ENCODE data around the gene JMJD6. TPM values are rescaled to one million over a fixed set of nuclear protein-coding genes. Genes with fewer than 3 reads are reported as not detected.

Gene JMJD6
- total RNA-seq, 1 experiment from 2014 or later: 60.0 TPM

GRCh38 chr17:76679239-76679638, 47.2 kb downstream of the JMJD6 start:
- in situ Hi-C loops (cut with HindIII; ENCODE audit: low pct_unique_long_range_greater_than_20kb, low sequenced_read_pairs) (no loop called here), intact Hi-C loops (cut with micrococcal nuclease; ENCODE audit: unreplicated experiment) (no loop called here)
- POLR2A ChIA-PET: no interaction called here
- no peaks in the 10 kb centered on the region for H3K27me3 ChIP-seq (ENCODE audit: control insufficient read depth, insufficient read depth, low read length)
- TF ChIP-seq REST (IDR thresholded peaks at IDR 0.05; ENCODE audit: insufficient read depth in 1 of 2, low read depth in 2 of 2, low read length in 1 of 2): no peak
- TF ChIP-seq SIN3A (IDR thresholded peaks at IDR 0.05; ENCODE audit: borderline replicate concordance, insufficient read depth, low read depth, low read length): no peak
- no peak for TF ChIP-seq TCF7L2 (IDR thresholded peaks at IDR 0.05; ENCODE audit: low read depth, low read length)
- no peak for TF ChIP-seq POLR2AphosphoS5 (IDR thresholded peaks at IDR 0.05; ENCODE audit: low read depth, low read length)
- no TSS peak for BruUV-seq (replicated peaks)
- CTCF ChIA-PET: no interaction called here
- no peak for DNase-seq (ENCODE audit: low read depth, low spot score)
- peaks cover 13% of the 10 kb centered on the region for H3K4me1 ChIP-seq (ENCODE audit: control insufficient read depth, insufficient read depth, low read length)
- ATAC-seq: no peak
- no peak overlapping the region for H3K4me3 ChIP-seq (ENCODE audit: low read depth in 2 of 2, low read length in 2 of 2)
- no peak overlapping the region for H3K27ac ChIP-seq (ENCODE audit: low read length)
- H3K9me3 ChIP-seq (ENCODE audit: control insufficient read depth, insufficient read depth, low read depth, low read length): no peaks in the 10 kb centered on the region
- H3K36me3 ChIP-seq (ENCODE audit: control insufficient read depth, insufficient read depth, low read length): no peaks in the 10 kb centered on the region

- Histone ChIP-seq H3K9me3 (ENCODE audit: control insufficient read depth, insufficient read depth, low read depth, low read length) (no peaks in the 10 kb centered on the region), H3K27ac (ENCODE audit: low read length) (no peak overlapping the region), H3K4me1 (ENCODE audit: control insufficient read depth, insufficient read depth, low read length) (peaks cover 13% of the 10 kb centered on the region), H3K27me3 (ENCODE audit: control insufficient read depth, insufficient read depth, low read length) (no peaks in the 10 kb centered on the region), H3K4me3 (ENCODE audit: low read depth in 2 of 2, low read length in 2 of 2) (no peak overlapping the region), H3K36me3 (ENCODE audit: control insufficient read depth, insufficient read depth, low read length) (no peaks in the 10 kb centered on the region)
- no peak for ATAC-seq
- ChIA-PET CTCF (no interaction called here), POLR2A (no interaction called here)
- BruUV-seq (replicated peaks): no TSS peak
- in situ Hi-C loops (cut with HindIII; ENCODE audit: low pct_unique_long_range_greater_than_20kb, low sequenced_read_pairs): no loop called here
- no peak for DNase-seq (ENCODE audit: low read depth, low spot score)
- TF ChIP-seq SIN3A (IDR thresholded peaks at IDR 0.05; ENCODE audit: borderline replicate concordance, insufficient read depth, low read depth, low read length) (no peak), POLR2AphosphoS5 (IDR thresholded peaks at IDR 0.05; ENCODE audit: low read depth, low read length) (no peak)
- intact Hi-C loops (cut with micrococcal nuclease; ENCODE audit: unreplicated experiment): no loop called here
These were observed 48.1 kb downstream of the JMJD6 start for GRCh38 chr17:76678330-76678729.

- POLR2A ChIA-PET: no interaction called here
- intact Hi-C loops (cut with micrococcal nuclease; ENCODE audit: unreplicated experiment) (no loop called here), in situ Hi-C loops (cut with HindIII; ENCODE audit: low pct_unique_long_range_greater_than_20kb, low sequenced_read_pairs) (no loop called here)
- CTCF ChIA-PET: no interaction called here
- Histone ChIP-seq H3K27ac (ENCODE audit: low read length) (no peak overlapping the region), H3K9me3 (ENCODE audit: control insufficient read depth, insufficient read depth, low read depth, low read length) (no peaks in the 10 kb centered on the region), H3K4me3 (ENCODE audit: low read depth in 2 of 2, low read length in 2 of 2) (no peak overlapping the region), H3K27me3 (ENCODE audit: control insufficient read depth, insufficient read depth, low read length) (no peaks in the 10 kb centered on the region), H3K36me3 (ENCODE audit: control insufficient read depth, insufficient read depth, low read length) (no peaks in the 10 kb centered on the region; the same call in 1 of the 2 replicates), H3K4me1 (ENCODE audit: control insufficient read depth, insufficient read depth, low read length) (peaks cover 16% of the 10 kb centered on the region)
- no peak for TF ChIP-seq REST (IDR thresholded peaks at IDR 0.05; ENCODE audit: insufficient read depth in 1 of 2, low read depth in 2 of 2, low read length in 1 of 2)
- no peak for TF ChIP-seq POLR2AphosphoS5 (IDR thresholded peaks at IDR 0.05; ENCODE audit: low read depth, low read length)
- TF ChIP-seq CTCF (IDR thresholded peaks at IDR 0.05): no peak
- no peak for TF ChIP-seq TCF7L2 (IDR thresholded peaks at IDR 0.05; ENCODE audit: low read depth, low read length)
- TF ChIP-seq SIN3A (IDR thresholded peaks at IDR 0.05; ENCODE audit: borderline replicate concordance, insufficient read depth, low read depth, low read length): no peak
- ATAC-seq: no peak
- BruUV-seq (replicated peaks): no TSS peak
- DNase-seq (ENCODE audit: low read depth, low spot score): no peak
These were observed 49.0 kb downstream of the JMJD6 start for GRCh38 chr17:76677406-76677805.
